Right atrium auricular region (tissue), 2 donors: Measurements from ENCODE around the gene SFXN3. TPM values are rescaled to one million over a fixed set of nuclear protein-coding genes. Genes with fewer than 3 reads are reported as not detected.

ENCODE experiments used
- DNase-seq: peaks from one replicate; pipeline ENCODE4 v3.0.0-alpha.2; 2019; ENCODE audit warnings: low spot score
- H3K27ac ChIP-seq, 2 donors: fragments of 200-600 bp; sonication (generic); 1 replicate in 1 of 2; 2 replicates in 1 of 2; pipeline ENCODE4 v1.5.1; 2016 to 2019
- H3K27me3 ChIP-seq, 2 donors: fragments of 200-600 bp; sonication (generic); one replicate each; pipeline versions ENCODE4 v1.5.1 to v1.6.0; 2017 to 2019
- H3K36me3 ChIP-seq: fragments of 200-600 bp; sonication (generic); one replicate; pipeline ENCODE4 v1.5.1; 2016
- H3K4me1 ChIP-seq, 2 donors: fragments of 200-600 bp; sonication (generic); one replicate each; pipeline versions ENCODE4 v1.5.1 to v1.6.0; 2017 to 2019
- H3K4me3 ChIP-seq, 2 donors: fragments of 200-600 bp; sonication (generic); 1 replicate in 1 of 2; 2 replicates in 1 of 2; pipeline ENCODE4 v1.5.1; 2017 to 2019; ENCODE audit warnings: mild to moderate bottlenecking in 1 of 2, moderate library complexity in 1 of 2
- H3K9me3 ChIP-seq, 2 donors: fragments of 200-600 bp; sonication (generic); one replicate each; pipeline ENCODE4 v1.5.1; 2019
- total RNA-seq, 2 donors: library from RNA; depleted of rRNA; stranded (reverse); fragments of >200 nt; gene quantifications; one replicate each; pipeline ENCODE4 v1.1.0, GENCODE V29; 2016
- TF ChIP-seq, protein P1 (sequence below), 2 donors: fragments of 200-600 bp; sonication (generic); IDR thresholded peaks; one replicate each; pipeline ENCODE4 v1.5.1; 2019; ENCODE audit warnings: antibody characterized with exemption in 2 of 2

SFXN3 gene
- total RNA-seq, 2 donors from 2014 or later = 16.4 to 42.9 TPM

DNA sequence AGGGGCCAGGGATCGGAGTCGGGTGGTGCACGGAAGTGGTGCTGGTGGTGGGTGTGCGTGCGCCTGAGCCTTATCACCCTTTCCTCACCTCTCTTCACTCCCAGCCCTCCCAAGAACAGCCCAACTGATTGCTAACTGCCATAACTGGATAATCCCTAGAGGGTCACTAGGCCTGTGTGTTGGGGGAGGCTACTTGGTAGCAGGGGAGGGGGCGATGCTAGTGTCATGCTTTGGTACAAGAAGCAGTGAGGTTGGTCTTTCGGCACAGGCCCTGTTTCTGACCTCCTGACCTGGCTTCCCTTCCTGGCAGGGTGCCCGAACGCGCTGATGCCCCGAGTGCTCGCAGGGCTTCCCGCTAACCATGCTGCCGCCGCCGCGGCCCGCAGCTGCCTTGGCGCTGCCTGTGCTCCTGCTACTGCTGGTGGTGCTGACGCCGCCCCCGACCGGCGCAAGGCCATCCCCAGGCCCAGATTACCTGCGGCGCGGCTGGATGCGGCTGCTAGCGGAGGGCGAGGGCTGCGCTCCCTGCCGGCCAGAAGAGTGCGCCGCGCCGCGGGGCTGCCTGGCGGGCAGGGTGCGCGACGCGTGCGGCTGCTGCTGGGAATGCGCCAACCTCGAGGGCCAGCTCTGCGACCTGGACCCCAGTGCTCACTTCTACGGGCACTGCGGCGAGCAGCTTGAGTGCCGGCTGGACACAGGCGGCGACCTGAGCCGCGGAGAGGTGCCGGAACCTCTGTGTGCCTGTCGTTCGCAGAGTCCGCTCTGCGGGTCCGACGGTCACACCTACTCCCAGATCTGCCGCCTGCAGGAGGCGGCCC, 31.4 kb downstream of the SFXN3 start:
- Histone ChIP-seq H3K27ac (peak overlapping the region; percentile 97 to 98), H3K4me1 (peaks cover 0 to 68% of the 10 kb centered on the region in 2 donors), H3K36me3 (no peaks in the 10 kb centered on the region), H3K9me3 (no peaks in the 10 kb centered on the region), H3K27me3 (no peaks in the 10 kb centered on the region), H3K4me3 (peak overlapping the region; percentile 9 to 72)
- DNase-seq = no peak
- TF ChIP-seq, protein P1, sequence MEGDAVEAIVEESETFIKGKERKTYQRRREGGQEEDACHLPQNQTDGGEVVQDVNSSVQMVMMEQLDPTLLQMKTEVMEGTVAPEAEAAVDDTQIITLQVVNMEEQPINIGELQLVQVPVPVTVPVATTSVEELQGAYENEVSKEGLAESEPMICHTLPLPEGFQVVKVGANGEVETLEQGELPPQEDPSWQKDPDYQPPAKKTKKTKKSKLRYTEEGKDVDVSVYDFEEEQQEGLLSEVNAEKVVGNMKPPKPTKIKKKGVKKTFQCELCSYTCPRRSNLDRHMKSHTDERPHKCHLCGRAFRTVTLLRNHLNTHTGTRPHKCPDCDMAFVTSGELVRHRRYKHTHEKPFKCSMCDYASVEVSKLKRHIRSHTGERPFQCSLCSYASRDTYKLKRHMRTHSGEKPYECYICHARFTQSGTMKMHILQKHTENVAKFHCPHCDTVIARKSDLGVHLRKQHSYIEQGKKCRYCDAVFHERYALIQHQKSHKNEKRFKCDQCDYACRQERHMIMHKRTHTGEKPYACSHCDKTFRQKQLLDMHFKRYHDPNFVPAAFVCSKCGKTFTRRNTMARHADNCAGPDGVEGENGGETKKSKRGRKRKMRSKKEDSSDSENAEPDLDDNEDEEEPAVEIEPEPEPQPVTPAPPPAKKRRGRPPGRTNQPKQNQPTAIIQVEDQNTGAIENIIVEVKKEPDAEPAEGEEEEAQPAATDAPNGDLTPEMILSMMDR (IDR thresholded peaks at IDR 0.05) = peak; percentile 48 to 81

DNA sequence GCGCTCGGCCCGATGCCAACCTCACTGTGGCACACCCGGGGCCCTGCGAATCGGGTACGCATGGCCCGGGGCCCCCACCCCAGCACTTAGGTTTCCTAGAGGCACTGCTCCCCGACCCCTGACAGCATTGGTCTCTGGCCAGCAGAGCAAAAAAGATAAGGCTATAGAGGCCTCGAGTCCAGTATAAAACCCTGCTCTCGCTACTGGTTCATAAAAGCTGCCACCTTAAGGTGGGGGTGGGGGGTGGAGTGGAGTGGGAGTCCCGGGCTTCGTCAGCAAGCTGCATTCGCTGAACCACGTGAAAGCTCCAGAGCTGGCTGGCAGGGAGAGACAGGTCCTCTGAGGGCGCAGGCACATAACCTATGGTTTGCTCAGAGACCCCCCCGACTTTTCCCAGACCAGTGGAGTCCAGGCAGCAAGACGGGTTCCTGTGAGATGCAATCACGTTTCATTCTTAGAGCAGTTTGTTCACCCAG, 32.1 kb downstream of the SFXN3 start:
- Histone ChIP-seq H3K27me3 (no peaks in the 10 kb centered on the region), H3K4me1 (peaks cover 0 to 72% of the 10 kb centered on the region in 2 donors), H3K27ac (peak overlapping the region; percentile 97 to 98), H3K36me3 (no peaks in the 10 kb centered on the region), H3K9me3 (no peaks in the 10 kb centered on the region), H3K4me3 (peak overlapping the region; percentile 9 to 72)
- no peak for DNase-seq
- TF ChIP-seq, protein P1 (IDR thresholded peaks at IDR 0.05) = no peak

DNA sequence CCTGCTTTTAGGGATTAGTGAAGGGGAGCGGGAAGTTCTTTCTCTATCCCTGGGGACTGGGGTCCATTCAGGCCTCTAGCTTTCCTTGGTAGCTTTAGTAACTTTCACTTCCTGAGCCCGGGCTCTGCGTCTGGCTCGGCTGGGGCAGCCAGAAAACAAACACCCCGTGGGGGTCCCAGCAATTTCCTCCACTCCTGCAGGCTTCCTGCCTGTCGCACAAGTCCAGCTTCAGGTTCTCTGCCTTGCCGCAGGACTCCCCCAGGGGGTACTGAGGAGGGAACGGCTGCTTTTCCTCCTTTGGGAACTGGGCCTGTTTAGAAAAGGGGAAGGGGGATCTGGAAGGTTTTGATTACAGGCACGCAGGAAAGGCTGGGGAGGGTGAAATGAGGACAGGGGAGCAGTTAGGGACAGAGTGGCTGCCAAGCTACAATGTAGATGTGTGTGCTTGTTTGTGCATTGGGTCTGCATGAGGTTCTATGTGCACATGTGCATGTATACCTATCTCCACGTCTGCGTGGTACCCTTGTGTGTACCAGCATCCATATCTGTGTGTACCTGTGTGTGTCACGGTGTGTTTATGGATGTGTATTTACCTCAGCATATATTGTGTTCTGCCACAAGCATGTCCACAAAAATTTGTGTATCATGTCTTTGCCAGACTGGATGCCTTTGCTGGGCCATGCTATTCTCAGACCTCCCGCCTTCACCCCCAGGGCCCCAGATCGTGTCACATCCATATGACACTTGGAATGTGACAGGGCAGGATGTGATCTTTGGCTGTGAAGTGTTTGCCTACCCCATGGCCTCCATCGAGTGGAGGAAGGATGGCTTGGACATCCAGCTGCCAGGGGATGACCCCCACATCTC, 32.7 kb downstream of the SFXN3 start:
- H3K4me3 ChIP-seq = peak overlapping the region in 1 of 2 donors; percentile 72
- H3K9me3 ChIP-seq = no peaks in the 10 kb centered on the region
- DNase-seq = no peak
- H3K4me1 ChIP-seq = peaks cover 0 to 72% of the 10 kb centered on the region in 2 donors
- no peaks in the 10 kb centered on the region for H3K27me3 ChIP-seq
- peak overlapping the region in 1 of 2 donors; percentile 98 for H3K27ac ChIP-seq
- no peaks in the 10 kb centered on the region for H3K36me3 ChIP-seq
- TF ChIP-seq, protein P1 (IDR thresholded peaks at IDR 0.05) = no peak

DNA sequence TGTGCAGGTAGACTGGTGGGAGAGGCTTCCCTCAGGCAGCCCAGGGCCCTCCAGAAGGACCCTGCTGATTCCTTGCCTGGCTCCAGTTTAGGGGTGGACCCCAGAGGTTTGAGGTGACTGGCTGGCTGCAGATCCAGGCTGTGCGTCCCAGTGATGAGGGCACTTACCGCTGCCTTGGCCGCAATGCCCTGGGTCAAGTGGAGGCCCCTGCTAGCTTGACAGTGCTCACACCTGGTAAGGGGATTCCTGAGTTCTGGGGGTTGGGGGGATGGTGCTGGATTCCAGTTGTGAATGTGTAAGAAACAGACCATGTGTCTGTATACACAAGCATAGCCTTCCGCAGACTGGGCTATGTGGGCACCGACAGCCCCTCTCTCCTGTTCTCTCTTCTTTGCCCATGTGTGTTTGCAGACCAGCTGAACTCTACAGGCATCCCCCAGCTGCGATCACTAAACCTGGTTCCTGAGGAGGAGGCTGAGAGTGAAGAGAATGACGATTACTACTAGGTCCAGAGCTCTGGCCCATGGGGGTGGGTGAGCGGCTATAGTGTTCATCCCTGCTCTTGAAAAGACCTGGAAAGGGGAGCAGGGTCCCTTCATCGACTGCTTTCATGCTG, 33.5 kb downstream of the SFXN3 start:
- no peak overlapping the region for H3K4me3 ChIP-seq
- no peak for DNase-seq
- no peak overlapping the region for H3K27ac ChIP-seq
- H3K9me3 ChIP-seq = no peaks in the 10 kb centered on the region
- H3K4me1 ChIP-seq = peaks cover 0 to 72% of the 10 kb centered on the region in 2 donors
- H3K36me3 ChIP-seq = no peaks in the 10 kb centered on the region
- TF ChIP-seq, protein P1 (IDR thresholded peaks at IDR 0.05) = no peak
- H3K27me3 ChIP-seq = no peaks in the 10 kb centered on the region

DNA sequence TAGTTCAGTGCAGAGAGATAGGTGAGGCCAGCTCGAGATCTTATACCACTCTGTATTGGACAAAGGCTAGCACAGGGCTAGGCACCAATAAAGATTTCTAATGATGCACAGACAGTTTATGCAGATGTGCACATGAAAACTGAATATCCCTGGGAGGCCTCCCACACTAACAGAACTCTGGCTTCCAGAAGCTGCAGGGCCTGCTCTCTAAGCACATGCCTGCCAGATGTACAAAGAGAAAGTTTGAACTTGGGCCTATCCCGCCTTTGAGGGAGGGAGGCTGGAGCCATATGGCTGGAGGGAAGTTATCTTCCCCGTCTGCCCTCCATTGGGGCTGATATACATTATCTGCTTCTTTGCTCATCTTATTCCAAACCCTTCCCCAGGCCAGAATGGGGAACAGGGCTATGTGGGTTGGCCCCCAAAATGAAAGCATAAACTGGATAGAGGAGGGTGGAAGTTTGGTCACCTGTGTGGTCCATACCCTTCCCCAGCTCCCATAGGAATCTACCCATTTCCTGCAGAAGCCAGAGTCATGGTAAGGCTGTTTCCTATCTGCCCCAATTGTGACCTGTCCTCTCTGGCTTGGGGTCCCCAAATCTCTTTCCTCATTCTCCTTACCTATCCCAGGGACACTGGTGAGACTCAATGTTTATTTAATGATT, 34.6 kb downstream of the SFXN3 start:
- no peaks in the 10 kb centered on the region for H3K36me3 ChIP-seq
- H3K4me3 ChIP-seq = peak overlapping the region; percentile 47 to 61
- peaks cover 0 to 65% of the 10 kb centered on the region in 2 donors for H3K4me1 ChIP-seq
- H3K27me3 ChIP-seq = no peaks in the 10 kb centered on the region
- TF ChIP-seq, protein P1 (IDR thresholded peaks at IDR 0.05) = no peak
- no peaks in the 10 kb centered on the region for H3K9me3 ChIP-seq
- DNase-seq = no peak
- peak overlapping the region; percentile 75 for H3K27ac ChIP-seq
